Fibroblast of lung (primary cell): ENCODE measurements around the gene VPS11. TPM values are rescaled to one million over a fixed set of nuclear protein-coding genes. Genes with fewer than 3 reads are reported as not detected.

Experiments used
- DNase-seq, 2 donors: peaks; one replicate each; pipeline versions ENCODE4 v3.0.0 to v3.0.0-alpha.2; 2010; ENCODE audit warnings: low read depth in 2 of 2
- H2AFZ ChIP-seq: 2 replicates; pipeline ENCODE4 v1.5.1; 2012; ENCODE audit warnings: low read length, control low read depth, inconsistent platforms
- H3K27ac ChIP-seq: 2 replicates; pipeline ENCODE4 v1.5.1; 2011; ENCODE audit warnings: low read length, control low read depth; ENCODE audit not compliant: insufficient read depth
- H3K27me3 ChIP-seq: 2 replicates; pipeline ENCODE4 v1.5.1; 2011; ENCODE audit warnings: mild to moderate bottlenecking, low read length; ENCODE audit not compliant: control insufficient read depth, insufficient read depth
- H3K36me3 ChIP-seq: 2 replicates; pipeline ENCODE4 v1.5.1; 2011; ENCODE audit warnings: low read length; ENCODE audit not compliant: control insufficient read depth, insufficient read depth
- H3K4me1 ChIP-seq: 2 replicates; pipeline ENCODE4 v1.5.1; 2011; ENCODE audit warnings: low read length; ENCODE audit not compliant: control insufficient read depth, insufficient read depth; ENCODE audit errors: extremely low read depth
- H3K4me2 ChIP-seq: 2 replicates; pipeline ENCODE4 v1.5.1; 2011; ENCODE audit warnings: low read length, control low read depth; ENCODE audit not compliant: insufficient read depth; ENCODE audit errors: extremely low read depth
- H3K4me3 ChIP-seq, 4 experiments: fragments of 200-600 bp in 1 of 4; sonication (generic) in 1 of 4; replicated peaks in 1 of 4; 2 replicates each; pipeline ENCODE4 v1.5.1; 2011 to 2016; ENCODE audit warnings: low read length in 4 of 4, low read depth in 3 of 4, mild to moderate bottlenecking in 3 of 4, control low read depth in 2 of 4, inconsistent platforms in 1 of 4, mixed read lengths in 1 of 4; ENCODE audit not compliant: insufficient read depth in 1 of 4; ENCODE audit errors: control extremely low read depth in 1 of 4
- H3K79me2 ChIP-seq: 2 replicates; pipeline ENCODE4 v1.5.1; 2012; ENCODE audit warnings: mild to moderate bottlenecking, low read length, inconsistent platforms; ENCODE audit not compliant: control insufficient read depth, insufficient read depth
- H3K9ac ChIP-seq: 2 replicates; pipeline ENCODE4 v1.5.1; 2011; ENCODE audit warnings: mild to moderate bottlenecking, low read length, control low read depth; ENCODE audit not compliant: insufficient read depth
- H3K9me3 ChIP-seq: 2 replicates; pipeline ENCODE4 v1.5.1; 2012; ENCODE audit warnings: low read depth, low read length; ENCODE audit not compliant: control insufficient read depth, insufficient read depth
- H4K20me1 ChIP-seq: 2 replicates; pipeline ENCODE4 v1.5.1; 2011; ENCODE audit warnings: low read length; ENCODE audit not compliant: control insufficient read depth, insufficient read depth; ENCODE audit errors: extremely low read depth
- EZH2 ChIP-seq: IDR thresholded peaks from 2 replicates; pipeline ENCODE4 v1.5.1; 2012; ENCODE audit warnings: low read length, control low read depth, mild to moderate bottlenecking; ENCODE audit errors: missing control alignments
- polyA plus RNA-seq, 2 donors: library from polyadenylated mRNA; depleted of rRNA in 1 of 2; stranded (reverse) in 1 of 2; unstranded in 1 of 2; fragments of >200 nt; gene quantifications; 2 replicates each; pipeline ENCODE4 v1.2.1, GENCODE V29; 2011 to 2012; ENCODE audit warnings: missing spikeins in 1 of 2
- total RNA-seq: library from RNA; depleted of rRNA; stranded (reverse); fragments of >200 nt; gene quantifications from 2 replicates; pipeline ENCODE4 v1.2.1, GENCODE V29; 2014
- TF ChIP-seq, protein P1 (sequence below), 2 donors: IDR thresholded peaks in 1 of 2; conservative IDR thresholded peaks in 1 of 2; 1 replicate in 1 of 2; 2 replicates in 1 of 2; pipeline ENCODE4 v1.5.1; 2011 to 2012; ENCODE audit warnings: low read length in 2 of 2, control low read depth in 1 of 2, inconsistent platforms in 1 of 2, low read depth in 1 of 2, mild to moderate bottlenecking in 1 of 2

VPS11 gene
- total and polyA plus RNA-seq, 2 donors (not counting 1 experiment from before 2014, with no cell fraction given), result 9.1 to 34.3 TPM

DNA sequence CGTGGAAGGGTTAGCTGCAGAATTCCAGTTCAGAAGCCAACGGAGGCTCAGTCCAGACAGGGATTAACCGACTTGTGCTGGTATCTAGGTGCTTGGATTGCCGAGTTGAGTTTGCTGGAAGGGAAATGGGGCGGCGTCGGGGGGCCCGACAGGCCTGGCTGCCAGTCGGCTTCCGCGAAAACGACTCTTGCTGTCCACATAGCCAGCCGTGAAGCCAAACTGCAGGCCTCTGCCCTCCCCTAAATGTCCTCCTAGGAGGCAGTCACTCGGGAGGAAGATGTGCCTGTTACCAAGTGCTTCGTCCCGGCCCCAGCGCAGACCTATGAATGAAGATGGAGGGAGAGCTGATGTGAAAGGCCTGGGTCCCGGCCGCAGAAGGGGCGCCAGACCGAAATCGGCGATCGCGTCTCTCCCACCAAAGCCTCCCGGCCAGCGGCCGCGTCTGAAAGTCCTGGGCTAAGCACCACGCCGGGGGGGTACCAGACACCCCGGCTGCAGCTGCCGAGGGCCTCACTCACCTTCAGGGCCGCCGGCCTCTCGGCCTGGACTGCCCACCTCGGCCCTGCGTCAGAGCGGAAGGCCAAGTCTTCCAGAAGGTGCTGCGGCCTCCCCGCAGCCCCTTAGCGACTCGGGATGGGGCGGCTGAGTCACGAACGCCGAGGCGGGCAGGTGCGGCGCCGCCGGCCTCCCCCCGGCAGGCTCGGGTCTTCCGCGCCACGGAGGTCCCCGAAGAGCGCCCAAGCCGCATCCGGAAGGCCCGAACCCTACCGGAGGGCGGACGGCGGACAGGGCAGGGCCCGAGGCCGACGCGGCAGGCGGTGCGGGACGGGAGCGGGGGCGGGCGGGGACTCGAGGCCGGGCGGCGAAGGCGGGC lies 26.6 kb downstream of the VPS11 start:
- TF ChIP-seq EZH2, result no peak
- TF ChIP-seq, protein P1, sequence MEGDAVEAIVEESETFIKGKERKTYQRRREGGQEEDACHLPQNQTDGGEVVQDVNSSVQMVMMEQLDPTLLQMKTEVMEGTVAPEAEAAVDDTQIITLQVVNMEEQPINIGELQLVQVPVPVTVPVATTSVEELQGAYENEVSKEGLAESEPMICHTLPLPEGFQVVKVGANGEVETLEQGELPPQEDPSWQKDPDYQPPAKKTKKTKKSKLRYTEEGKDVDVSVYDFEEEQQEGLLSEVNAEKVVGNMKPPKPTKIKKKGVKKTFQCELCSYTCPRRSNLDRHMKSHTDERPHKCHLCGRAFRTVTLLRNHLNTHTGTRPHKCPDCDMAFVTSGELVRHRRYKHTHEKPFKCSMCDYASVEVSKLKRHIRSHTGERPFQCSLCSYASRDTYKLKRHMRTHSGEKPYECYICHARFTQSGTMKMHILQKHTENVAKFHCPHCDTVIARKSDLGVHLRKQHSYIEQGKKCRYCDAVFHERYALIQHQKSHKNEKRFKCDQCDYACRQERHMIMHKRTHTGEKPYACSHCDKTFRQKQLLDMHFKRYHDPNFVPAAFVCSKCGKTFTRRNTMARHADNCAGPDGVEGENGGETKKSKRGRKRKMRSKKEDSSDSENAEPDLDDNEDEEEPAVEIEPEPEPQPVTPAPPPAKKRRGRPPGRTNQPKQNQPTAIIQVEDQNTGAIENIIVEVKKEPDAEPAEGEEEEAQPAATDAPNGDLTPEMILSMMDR (conservative IDR thresholded peaks at IDR 0.05 in 1 of 2, IDR thresholded peaks at IDR 0.05 in 1 of 2; ENCODE audit: low read depth in 1 of 2, low read length in 2 of 2), result no peak
- DNase-seq, result peak; percentile 43 to 50
- H3K4me2 ChIP-seq, result peak overlapping the region; percentile 89
- H3K27me3 ChIP-seq, result no peaks in the 10 kb centered on the region
- no peaks in the 10 kb centered on the region for H4K20me1 ChIP-seq
- peaks cover 19% of the 10 kb centered on the region for H3K36me3 ChIP-seq
- peaks cover 12% of the 10 kb centered on the region for H3K4me1 ChIP-seq
- H2AFZ ChIP-seq, result no peak overlapping the region
- H3K9ac ChIP-seq, result peak overlapping the region; percentile 84
- peak overlapping the region; percentile 68 to 86 (median 82) for H3K4me3 ChIP-seq
- peak overlapping the region; percentile 83 for H3K27ac ChIP-seq
- H3K9me3 ChIP-seq, result no peaks in the 10 kb centered on the region
- peaks cover 34% of the 10 kb centered on the region for H3K79me2 ChIP-seq

DNA sequence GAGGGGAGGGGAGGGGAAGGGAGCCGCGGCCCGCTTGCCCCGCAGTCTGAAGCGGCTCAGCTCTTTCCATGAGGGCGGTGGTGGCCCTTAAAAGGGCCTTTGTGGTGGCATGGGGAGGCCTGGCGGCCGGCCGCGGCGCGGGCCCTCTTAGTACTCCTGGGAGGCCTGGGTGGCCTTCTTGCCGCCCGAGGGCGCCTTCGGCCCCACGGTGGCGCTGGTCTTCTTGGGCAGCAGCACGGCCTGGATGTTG lies 27.1 kb downstream of the VPS11 start:
- H3K4me3 ChIP-seq, result peak overlapping the region; percentile 58 to 86 (median 82)
- H3K27ac ChIP-seq, result peak overlapping the region; percentile 83
- no peaks in the 10 kb centered on the region for H3K27me3 ChIP-seq
- no peak for TF ChIP-seq EZH2
- TF ChIP-seq, protein P1 (conservative IDR thresholded peaks at IDR 0.05 in 1 of 2, IDR thresholded peaks at IDR 0.05 in 1 of 2; ENCODE audit: low read depth in 1 of 2, low read length in 2 of 2), result peak; percentile 58 to 65
- H3K79me2 ChIP-seq, result peaks cover 36% of the 10 kb centered on the region
- peaks cover 12% of the 10 kb centered on the region for H3K4me1 ChIP-seq
- H3K9ac ChIP-seq, result peak overlapping the region; percentile 84
- H3K9me3 ChIP-seq, result no peaks in the 10 kb centered on the region
- H2AFZ ChIP-seq, result no peak overlapping the region
- H3K4me2 ChIP-seq, result peak overlapping the region; percentile 89
- H3K36me3 ChIP-seq, result peaks cover 19% of the 10 kb centered on the region
- H4K20me1 ChIP-seq, result no peaks in the 10 kb centered on the region
- peak; percentile 84 to 88 for DNase-seq

DNA sequence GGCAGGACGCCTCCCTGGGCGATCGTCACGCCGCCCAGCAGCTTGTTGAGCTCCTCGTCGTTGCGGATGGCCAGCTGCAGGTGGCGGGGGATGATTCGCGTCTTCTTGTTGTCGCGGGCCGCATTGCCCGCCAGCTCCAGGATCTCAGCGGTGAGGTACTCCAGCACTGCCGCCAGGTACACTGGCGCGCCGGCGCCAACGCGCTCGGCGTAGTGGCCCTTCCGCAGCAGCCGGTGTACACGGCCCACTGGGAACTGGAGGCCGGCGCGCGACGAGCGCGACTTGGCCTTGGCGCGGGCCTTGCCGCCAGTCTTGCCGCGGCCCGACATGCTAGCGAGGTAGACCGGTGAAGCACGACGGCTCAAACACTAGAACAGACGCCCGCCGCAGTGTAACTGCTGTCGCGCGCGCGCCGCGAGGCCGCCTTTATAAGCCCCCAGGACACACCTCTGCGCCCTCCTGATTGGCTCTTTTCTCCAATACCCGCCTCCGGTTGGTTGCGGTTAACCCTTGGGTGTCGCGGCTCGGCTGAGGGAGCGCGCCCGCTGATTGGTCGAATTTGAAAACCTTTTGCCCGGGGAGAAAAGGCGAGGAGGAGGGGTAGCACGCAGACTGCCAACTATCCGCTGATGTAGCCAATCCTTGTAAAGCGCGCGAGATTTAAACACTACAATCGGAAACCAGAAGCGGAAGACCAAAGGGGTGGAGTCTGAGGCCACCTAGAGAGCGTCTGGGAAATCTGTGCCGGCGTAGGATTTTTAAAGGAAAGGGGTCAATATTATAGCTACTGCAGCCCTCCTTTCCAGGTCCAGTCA lies 27.7 kb downstream of the VPS11 start:
- Histone ChIP-seq H4K20me1 (no peaks in the 10 kb centered on the region), H3K9me3 (no peaks in the 10 kb centered on the region), H3K9ac (peak overlapping the region; percentile 84), H3K4me1 (peaks cover 14% of the 10 kb centered on the region), H3K79me2 (peaks cover 41% of the 10 kb centered on the region), H3K4me2 (peak overlapping the region; percentile 89), H3K36me3 (peaks cover 16% of the 10 kb centered on the region), H2AFZ (peak overlapping the region; percentile 28), H3K4me3 (peak overlapping the region; percentile 58 to 86 (median 82)), H3K27ac (peak overlapping the region; percentile 83), H3K27me3 (no peaks in the 10 kb centered on the region)
- DNase-seq, result peak; percentile 99 to 100
- TF ChIP-seq EZH2, result no peak
- TF ChIP-seq, protein P1 (conservative IDR thresholded peaks at IDR 0.05 in 1 of 2, IDR thresholded peaks at IDR 0.05 in 1 of 2; ENCODE audit: low read depth in 1 of 2, low read length in 2 of 2), result peak in 1 of 2 donors; percentile 4
